Left cardiac atrium (tissue), 4 donors: ENCODE results near the gene HCST. TPM values are rescaled to one million over a fixed set of nuclear protein-coding genes. Genes with fewer than 3 reads are reported as not detected.
A peak's percentile ranks its signal among the peaks of the same experiment; 100 is the strongest.
"Not testable (repeated sequence)": the region's sequence is repeated elsewhere in the genome, so short reads cannot be mapped to it uniquely, and the experiment has no call there.

Experiments used
- ATAC-seq, 2 donors: fragments of 200-7000 bp; cut with Tn5 transposase; one replicate each; pipeline ENCODE4 v1.9.1; 2020; ENCODE audit warnings: mild to moderate bottlenecking in 2 of 2, moderate library complexity in 2 of 2
- DNase-seq: peaks from one replicate; pipeline ENCODE4 v3.0.0-alpha.2; 2020
- intact Hi-C, 2 donors: fragments of 100-400 bp; cut with DNase I; formaldehyde crosslinking; loops; one replicate each; pipeline versions ENCODE4 v1.14.1 to v1.15.1; 2022 to 2023
- long read RNA-seq: library from polyadenylated mRNA; unstranded; transcript quantifications from one replicate; pipeline ENCODE4 v2.0.0, GENCODE V29; 2021
- total RNA-seq, 2 donors: library from RNA; stranded (reverse); fragmentation: NEBNext Ultra II Directional; extraction: Animal tissue kit (Norgen Biotek cat#: 25700); gene quantifications; one replicate each; pipeline ENCODE4 v1.2.1, GENCODE V29; 2021
- donor health status: DM: no; HTN: yes; CAD: no.
- donor health status: DM: no; HTN: yes; CAD: no; lungs with severe emphysema.
- donor health status: DM: yes; HTN: yes; CAD: no.
- donor health status: Dilated cardiomyopathy.

Gene HCST, protein sequence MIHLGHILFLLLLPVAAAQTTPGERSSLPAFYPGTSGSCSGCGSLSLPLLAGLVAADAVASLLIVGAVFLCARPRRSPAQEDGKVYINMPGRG
- total RNA-seq, result 10 to 100 TPM in 1 of 2 donors, 1 to 10 TPM in 1; 6.9 to 15.5 TPM
- long read RNA-seq, result 0 reads

- no peak for ATAC-seq
- no peak for DNase-seq
- intact Hi-C loops, result no loop called here
Measured at GRCh38 chr19:35901854-35902661, at the start of gene HCST. Gene HCST (plus strand): TSS chr19:35902529. CDS start chr19:35902594, 65 bp downstream.

DNA sequence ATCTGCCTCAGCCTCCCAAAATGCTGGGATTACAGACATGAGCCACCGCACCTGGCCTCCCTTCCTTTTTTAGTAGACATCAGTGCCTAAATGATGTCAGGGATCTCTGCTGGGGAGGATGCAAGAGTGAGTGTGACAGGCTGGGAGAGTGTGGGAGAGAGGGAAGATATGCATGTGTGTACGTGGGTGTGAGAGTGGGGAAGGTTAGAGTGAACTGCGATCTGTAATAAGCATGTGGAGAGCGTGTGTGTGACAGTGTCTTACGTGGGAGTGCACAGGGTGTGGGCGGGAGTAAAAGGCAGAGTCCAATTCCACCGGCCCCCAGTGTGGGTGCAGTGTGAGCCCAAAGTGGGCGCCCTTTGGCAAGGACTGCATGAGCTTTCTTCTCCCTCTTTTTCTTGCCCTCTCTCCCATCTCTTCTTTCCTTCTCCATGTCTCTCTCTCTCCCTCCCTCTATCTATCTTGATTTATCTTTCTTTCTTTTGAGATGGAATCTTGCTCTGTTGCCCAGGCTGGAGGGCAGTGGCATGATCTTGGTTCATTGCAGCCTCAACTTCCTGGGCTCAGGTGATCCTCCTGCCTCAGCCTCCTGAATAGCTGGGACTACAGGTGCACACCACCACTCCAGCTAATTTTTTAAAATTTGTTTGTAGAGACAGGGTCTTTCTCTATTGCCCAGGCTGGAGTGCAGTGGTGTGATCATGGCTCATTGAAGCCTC lies 49.1 kb upstream of the HCST start:
- intact Hi-C loops, result no loop called here
- no peak for ATAC-seq
- DNase-seq, result no peak

DNA sequence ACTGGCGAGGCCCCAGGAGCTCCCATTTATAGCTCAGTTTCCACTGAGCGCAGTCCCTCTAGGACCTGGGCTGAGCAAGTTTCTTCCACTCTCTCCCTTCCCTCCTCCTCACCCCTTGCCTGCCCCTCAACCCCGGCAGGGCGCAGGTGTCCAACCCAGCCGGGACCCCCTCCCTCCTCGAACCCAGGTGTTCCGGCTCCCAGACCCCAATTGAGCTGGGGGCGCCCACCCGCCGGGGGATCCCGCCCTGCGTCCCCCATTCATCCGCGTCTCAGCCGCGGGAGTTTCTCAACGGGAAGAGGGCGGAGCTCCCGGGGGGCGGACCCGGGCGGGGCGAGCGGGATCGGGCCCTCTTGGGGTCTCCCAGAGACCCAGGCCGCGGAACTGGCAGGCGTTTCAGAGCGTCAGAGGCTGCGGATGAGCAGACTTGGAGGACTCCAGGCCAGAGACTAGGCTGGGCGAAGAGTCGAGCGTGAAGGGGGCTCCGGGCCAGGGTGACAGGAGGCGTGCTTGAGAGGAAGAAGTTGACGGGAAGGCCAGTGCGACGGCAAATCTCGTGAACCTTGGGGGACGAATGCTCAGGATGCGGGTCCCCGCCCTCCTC lies 45.7 kb upstream of the HCST start, which contains the start of gene KIRREL2:
Gene KIRREL2, plus strand, starts transcription at position 366 of the 604 bp plus-strand sequence. Its CDS starts 209 bp downstream, at position 575.
- DNase-seq, result no peak
- intact Hi-C loops, result no loop called here
- ATAC-seq, result peak; percentile 18 to 56

DNA sequence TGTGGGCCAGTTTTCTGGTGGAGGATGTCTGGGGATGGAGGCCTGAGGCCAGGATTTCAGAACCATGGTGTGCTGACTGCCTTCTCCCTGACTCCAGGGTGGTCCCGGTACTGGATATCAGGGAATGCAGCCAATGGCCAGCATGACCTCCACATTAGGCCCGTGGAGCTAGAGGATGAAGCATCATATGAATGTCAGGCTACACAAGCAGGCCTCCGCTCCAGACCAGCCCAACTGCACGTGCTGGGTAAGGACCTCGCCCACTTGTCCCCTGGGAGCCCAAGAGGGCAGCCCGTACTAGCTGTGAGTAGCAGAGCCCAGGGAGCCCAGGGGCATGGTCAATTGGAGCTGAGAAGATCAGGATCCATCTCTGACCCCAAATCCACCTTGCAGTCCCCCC lies 44.0 kb upstream of the HCST start:
- DNase-seq (no peak), ATAC-seq (no peak)
- intact Hi-C loops, result no loop called here

GRCh38 chr19:35859414-35859813 lies 42.9 kb upstream of the HCST start:
- DNase-seq, result no peak
- no peak for ATAC-seq
- intact Hi-C loops, result no loop called here

DNA sequence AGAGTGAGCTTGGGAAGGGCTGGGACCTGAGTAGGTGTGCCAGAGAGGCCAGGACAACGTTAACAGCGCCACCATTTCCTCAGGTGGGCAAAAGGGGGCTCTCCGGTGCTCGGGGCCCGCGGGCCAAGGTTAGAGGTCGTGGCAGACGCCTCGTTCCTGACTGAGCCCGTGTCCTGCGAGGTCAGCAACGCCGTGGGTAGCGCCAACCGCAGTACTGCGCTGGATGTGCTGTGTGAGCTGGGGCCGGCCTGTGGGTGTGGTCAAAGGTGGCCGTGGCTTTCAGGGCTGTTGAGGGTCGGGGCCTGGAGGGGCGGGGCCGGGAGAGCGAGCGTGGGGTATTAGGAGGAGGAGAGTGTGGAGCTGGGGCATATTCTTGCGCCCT lies 41.9 kb upstream of the HCST start:
- ATAC-seq (no peak), DNase-seq (no peak)
- intact Hi-C loops, result no loop called here

GRCh38 chr19:35860818-35861639 lies 41.3 kb upstream of the HCST start:
- intact Hi-C loops, result no loop called here
- DNase-seq (no peak), ATAC-seq (peak in 1 of 2 donors; percentile 21)

DNA sequence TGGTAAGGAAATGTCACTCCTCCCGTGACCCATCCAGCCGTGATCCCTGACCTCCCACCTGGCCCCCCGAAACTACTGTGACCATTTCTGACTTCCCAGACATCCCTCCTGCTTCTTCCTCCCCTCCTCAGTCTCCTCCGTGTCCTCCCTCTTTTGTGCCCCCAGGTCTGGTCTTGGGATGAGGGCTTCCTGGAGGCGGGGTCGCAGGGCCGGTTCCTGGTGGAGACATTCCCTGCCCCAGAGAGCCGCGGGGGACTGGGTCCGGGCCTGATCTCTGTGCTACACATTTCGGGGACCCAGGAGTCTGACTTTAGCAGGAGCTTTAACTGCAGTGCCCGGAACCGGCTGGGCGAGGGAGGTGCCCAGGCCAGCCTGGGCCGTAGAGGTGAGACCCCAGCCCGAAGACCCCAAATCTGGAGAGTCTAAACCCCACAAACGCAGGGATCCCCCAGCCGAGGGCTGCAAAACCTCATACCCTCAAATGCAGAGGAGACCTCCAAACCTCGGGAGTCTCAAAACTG lies 40.6 kb upstream of the HCST start:
- DNase-seq (no peak), ATAC-seq (no peak)
- intact Hi-C loops, result no loop called here

GRCh38 chr19:35862528-35862927 lies 39.8 kb upstream of the HCST start:
- DNase-seq (no peak), ATAC-seq (no peak)
- intact Hi-C loops, result no loop called here

- ATAC-seq (no peak), DNase-seq (no peak)
- intact Hi-C loops, result no loop called here
Measured at GRCh38 chr19:35863018-35863417, 39.3 kb upstream of the HCST start.

- peak; percentile 84 for DNase-seq
- peak; percentile 93 for ATAC-seq
- intact Hi-C loops, result no loop called here
Measured at GRCh38 chr19:35868172-35868822, 34.0 kb upstream of the HCST start, which contains the start of gene APLP1. Gene APLP1 (plus strand): TSS chr19:35868574. CDS start chr19:35868637, 63 bp downstream.

DNA sequence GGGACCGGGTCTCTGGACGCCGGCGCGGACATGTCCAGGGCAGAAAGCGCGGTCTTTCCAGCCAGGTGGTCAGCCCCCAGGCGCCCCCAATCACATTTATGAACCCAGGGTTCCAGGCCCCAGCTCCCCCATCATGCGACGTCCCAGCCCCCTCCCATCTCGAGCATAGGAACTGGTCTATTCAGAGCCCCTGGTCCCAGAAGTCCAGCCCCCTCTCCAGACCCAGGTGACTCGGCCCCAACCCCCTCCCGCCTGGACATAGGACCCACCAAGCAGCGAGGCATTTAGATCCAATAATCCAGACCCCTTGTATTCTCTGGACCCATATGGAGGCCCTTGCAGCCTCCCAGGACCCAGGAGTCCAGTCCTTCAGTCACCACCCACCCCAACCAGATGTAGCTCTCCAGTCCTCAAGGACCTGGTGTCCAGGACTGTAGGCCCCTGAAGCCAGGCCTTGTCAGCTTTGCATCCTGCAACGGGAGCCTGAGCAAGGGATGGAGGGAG lies 33.5 kb upstream of the HCST start:
- intact Hi-C loops, result no loop called here
- ATAC-seq (peak in 1 of 2 donors; percentile 9), DNase-seq (no peak)

GRCh38 chr19:35869327-35870123 lies 32.8 kb upstream of the HCST start:
- DNase-seq (peak; percentile 83), ATAC-seq (peak; percentile 72 to 87)
- intact Hi-C loops, result no loop called here

DNA sequence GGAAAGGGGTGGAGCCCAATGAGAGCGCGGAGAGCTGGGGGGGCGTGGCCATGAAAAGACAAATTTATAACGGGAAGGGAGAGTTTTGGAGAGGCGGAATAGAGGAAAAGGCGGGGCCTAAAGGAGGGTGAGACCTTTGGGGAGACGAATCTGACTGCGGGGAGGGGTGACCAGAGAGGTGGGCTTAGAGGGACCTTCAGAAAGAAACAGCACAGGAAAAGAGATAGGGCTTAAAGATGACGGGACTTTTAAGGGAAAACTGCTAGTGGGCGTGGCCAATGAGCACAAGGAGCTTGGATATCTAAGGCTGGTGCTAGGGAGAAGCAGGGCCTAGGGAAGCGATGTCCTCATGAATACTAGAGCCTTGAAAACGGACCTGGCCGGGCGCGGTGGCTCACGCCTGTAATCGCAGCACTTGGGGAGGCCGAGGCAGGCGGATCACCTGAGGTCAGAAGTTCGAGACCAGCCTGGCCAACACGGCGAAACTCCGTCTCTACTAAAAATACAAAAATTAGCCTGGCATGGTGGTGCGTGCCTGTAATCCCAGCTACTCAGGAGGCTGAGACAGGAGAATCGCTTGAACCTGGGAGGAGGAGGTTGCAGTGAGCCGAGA lies 32.1 kb upstream of the HCST start:
- ATAC-seq, intact Hi-C loops, DNase-seq: not testable (repeated sequence)

DNA sequence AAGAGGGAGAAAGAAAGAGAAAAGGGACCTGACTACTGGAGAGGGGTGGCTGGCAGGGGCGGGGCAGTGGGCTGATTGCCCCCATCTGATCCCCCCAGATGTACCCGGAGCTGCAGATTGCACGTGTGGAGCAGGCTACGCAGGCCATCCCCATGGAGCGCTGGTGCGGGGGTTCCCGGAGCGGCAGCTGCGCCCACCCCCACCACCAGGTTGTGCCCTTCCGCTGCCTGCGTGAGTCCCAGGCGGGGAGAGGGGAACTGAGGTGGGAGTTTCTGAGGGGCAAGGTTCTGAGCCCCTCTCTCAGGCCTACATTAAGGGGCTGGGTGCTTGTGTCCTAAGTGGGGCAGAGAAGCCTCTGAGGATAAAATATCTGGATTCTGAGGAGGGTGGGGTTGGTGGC lies 31.5 kb upstream of the HCST start:
- intact Hi-C loops, result no loop called here
- DNase-seq (no peak), ATAC-seq (no peak)

GRCh38 chr19:35871611-35872010 lies 30.7 kb upstream of the HCST start:
- DNase-seq (no peak), ATAC-seq (no peak)
- intact Hi-C loops, result no loop called here

GRCh38 chr19:35872180-35872579 lies 30.1 kb upstream of the HCST start:
- DNase-seq (no peak), ATAC-seq (no peak)
- intact Hi-C loops, result no loop called here
